ENCODE measurements around the gene PADI2. TPM values are rescaled to one million over a fixed set of nuclear protein-coding genes. Genes with fewer than 3 reads are reported as not detected.

PADI2 gene
- total RNA-seq, 1 donor from 2014 or later = 0.49 TPM

GRCh38 chr1:17046334-17046657 lies 73.0 kb downstream of the PADI2 start:
- intact Hi-C loops (cut with micrococcal nuclease) = loop anchor here (5.0 kb wide), 1 partner anchor 94 kb away; no protein-coding TSS in a partner anchor
- Histone ChIP-seq H3K9me3 (replicated peaks) (no peaks in the 10 kb centered on the region), H3K4me1 (peaks cover 55% of the 10 kb centered on the region), H3K36me3 (peaks cover 49% of the 10 kb centered on the region), H3K27me3 (ENCODE audit: low read depth) (no peaks in the 10 kb centered on the region), H3K27ac (replicated peaks) (no peak overlapping the region), H3K4me3 (no peak overlapping the region)
- no peak for DNase-seq
- no peak for TF ChIP-seq CTCF (IDR thresholded peaks at IDR 0.05; ENCODE audit: borderline replicate concordance)

GRCh38 chr1:17045634-17046333 lies 73.5 kb downstream of the PADI2 start:
- Histone ChIP-seq H3K27me3 (ENCODE audit: low read depth) (no peaks in the 10 kb centered on the region), H3K4me1 (peaks cover 50% of the 10 kb centered on the region), H3K9me3 (replicated peaks) (no peaks in the 10 kb centered on the region), H3K4me3 (peak overlapping the region; percentile 46), H3K27ac (replicated peaks) (peak overlapping the region; percentile 42), H3K36me3 (peaks cover 52% of the 10 kb centered on the region)
- intact Hi-C loops (cut with micrococcal nuclease) = loop anchor here (5.0 kb wide), 1 partner anchor 93 kb away; no protein-coding TSS in a partner anchor
- TF ChIP-seq CTCF (IDR thresholded peaks at IDR 0.05; ENCODE audit: borderline replicate concordance) = peak; percentile 82
- no peak for DNase-seq

GRCh38 chr1:17045150-17045549 lies 74.1 kb downstream of the PADI2 start:
- no peaks in the 10 kb centered on the region for H3K9me3 ChIP-seq (replicated peaks)
- peaks cover 48% of the 10 kb centered on the region for H3K4me1 ChIP-seq
- DNase-seq = no peak
- no peak for TF ChIP-seq CTCF (IDR thresholded peaks at IDR 0.05; ENCODE audit: borderline replicate concordance)
- H3K27ac ChIP-seq (replicated peaks) = no peak overlapping the region
- no peak overlapping the region for H3K4me3 ChIP-seq
- intact Hi-C loops (cut with micrococcal nuclease) = loop anchor here (5.0 kb wide), 1 partner anchor 93 kb away; no protein-coding TSS in a partner anchor
- H3K36me3 ChIP-seq = peaks cover 53% of the 10 kb centered on the region
- H3K27me3 ChIP-seq (ENCODE audit: low read depth) = no peaks in the 10 kb centered on the region

- no peak for DNase-seq
- no peak for TF ChIP-seq CTCF (IDR thresholded peaks at IDR 0.05; ENCODE audit: borderline replicate concordance)
- Histone ChIP-seq H3K4me1 (peaks cover 40% of the 10 kb centered on the region), H3K4me3 (no peak overlapping the region), H3K27me3 (ENCODE audit: low read depth) (no peaks in the 10 kb centered on the region), H3K9me3 (replicated peaks) (no peaks in the 10 kb centered on the region), H3K36me3 (peaks cover 55% of the 10 kb centered on the region), H3K27ac (replicated peaks) (no peak overlapping the region)
- intact Hi-C loops (cut with micrococcal nuclease) = no loop called here
Measured at GRCh38 chr1:17043676-17044075, 75.6 kb downstream of the PADI2 start.

- no peak for TF ChIP-seq CTCF (IDR thresholded peaks at IDR 0.05; ENCODE audit: borderline replicate concordance)
- H3K9me3 ChIP-seq (replicated peaks) = no peaks in the 10 kb centered on the region
- H3K27ac ChIP-seq (replicated peaks) = no peak overlapping the region
- peaks cover 73% of the 10 kb centered on the region for H3K36me3 ChIP-seq
- intact Hi-C loops (cut with micrococcal nuclease) = no loop called here
- peaks cover 6% of the 10 kb centered on the region for H3K4me1 ChIP-seq
- no peak overlapping the region for H3K4me3 ChIP-seq
- no peak for DNase-seq
- H3K27me3 ChIP-seq (ENCODE audit: low read depth) = no peaks in the 10 kb centered on the region
Measured at GRCh38 chr1:17040135-17040534, 79.1 kb downstream of the PADI2 start.
